GM23248 (cell line): ENCODE results near the gene MYRIP. TPM values are rescaled to one million over a fixed set of nuclear protein-coding genes. Genes with fewer than 3 reads are reported as not detected.
A peak's percentile ranks its signal among the peaks of the same experiment; 100 is the strongest.

Experiments
- DNase-seq: peaks from one replicate; pipeline ENCODE4 v3.0.0-alpha.2; 2015
- H2AFZ ChIP-seq: fragments of 200-600 bp; sonication (generic); 2 replicates; pipeline ENCODE4 v1.6.1; 2016; ENCODE audit warnings: antibody characterized with exemption
- H3F3A ChIP-seq: fragments of 200-600 bp; sonication (generic); 2 replicates; pipeline ENCODE4 v1.6.1; 2016; ENCODE audit warnings: mild to moderate bottlenecking, antibody characterized with exemption, mixed run types; ENCODE audit not compliant: insufficient read depth
- H3K27ac ChIP-seq: fragments of 200-600 bp; sonication (generic); 2 replicates; pipeline ENCODE4 v1.5.1; 2016; ENCODE audit warnings: mild to moderate bottlenecking
- H3K27me3 ChIP-seq: fragments of 200-600 bp; sonication (generic); replicated peaks from 2 replicates; pipeline ENCODE4 v1.6.1; 2016; ENCODE audit warnings: mild to moderate bottlenecking; ENCODE audit not compliant: insufficient read depth
- H3K36me3 ChIP-seq: fragments of 200-600 bp; sonication (generic); 2 replicates; pipeline ENCODE4 v1.6.1; 2016; ENCODE audit warnings: low read depth, mild to moderate bottlenecking
- H3K4me1 ChIP-seq: fragments of 200-600 bp; sonication (generic); 2 replicates; pipeline ENCODE4 v1.6.1; 2016; ENCODE audit warnings: mild to moderate bottlenecking; ENCODE audit not compliant: insufficient read depth
- H3K4me2 ChIP-seq: fragments of 200-600 bp; sonication (generic); one replicate; pipeline ENCODE4 v1.6.1; 2016; ENCODE audit warnings: mild to moderate bottlenecking; ENCODE audit not compliant: unreplicated experiment
- H3K4me3 ChIP-seq: fragments of 200-600 bp; sonication (generic); 2 replicates; pipeline ENCODE4 v1.5.1; 2016; ENCODE audit warnings: mild to moderate bottlenecking
- H3K79me2 ChIP-seq: fragments of 200-600 bp; sonication (generic); 2 replicates; pipeline ENCODE4 v1.6.1; 2016; ENCODE audit warnings: mild to moderate bottlenecking; ENCODE audit not compliant: insufficient read depth
- H3K9ac ChIP-seq: fragments of 200-600 bp; sonication (generic); 2 replicates; pipeline ENCODE4 v1.6.1; 2016; ENCODE audit warnings: mild to moderate bottlenecking
- H3K9me2 ChIP-seq: fragments of 200-600 bp; sonication (generic); 2 replicates; pipeline ENCODE4 v1.6.1; 2016; ENCODE audit warnings: mixed run types, mild to moderate bottlenecking, moderate library complexity; ENCODE audit not compliant: insufficient read depth
- H3K9me3 ChIP-seq: fragments of 200-600 bp; sonication (generic); one replicate; pipeline ENCODE4 v1.6.1; 2017; ENCODE audit warnings: low read depth
- H4K20me1 ChIP-seq: fragments of 200-600 bp; sonication (generic); 2 replicates; pipeline ENCODE4 v1.6.0; 2016; ENCODE audit not compliant: insufficient read depth
- EZH2 ChIP-seq: fragments of 200-600 bp; sonication (generic); IDR thresholded peaks from 2 replicates; pipeline ENCODE4 v1.6.1; 2018; ENCODE audit warnings: antibody characterized with exemption, mild to moderate bottlenecking; ENCODE audit not compliant: insufficient read depth, poor library complexity, severe bottlenecking
- EZH2phosphoT487 ChIP-seq: fragments of 200-600 bp; sonication (generic); IDR thresholded peaks from 2 replicates; pipeline ENCODE4 v1.6.1; 2018; ENCODE audit warnings: antibody characterized with exemption, moderate library complexity, mild to moderate bottlenecking, low read depth; ENCODE audit not compliant: insufficient read depth
- WGBS, 2 experiments: methylation state at CpG; one replicate each; pipeline ENCODE4 v1.1.6; 2015 to 2017; ENCODE audit warnings: low lambda C conversion rate in 2 of 2, low coverage in 1 of 2; ENCODE audit errors: missing lambda C conversion rate in 2 of 2; 5-methylcytosine and 5-hydroxymethylcytosine counted together
- in situ Hi-C: fragments of 300-500 bp; cut with MboI; formaldehyde crosslinking; loops from 2 replicates; pipeline ENCODE4 v1.15.0; 2020
- polyA plus RNA-seq: library from polyadenylated mRNA; unstranded; fragments of >200 nt; fragmentation: Nextera tagmentation; extraction: Ambion mirVana; gene quantifications from 2 replicates; pipeline ENCODE4 v1.2.1, GENCODE V29; 2016
- total RNA-seq: library from RNA; depleted of rRNA; stranded (reverse); fragments of >200 nt; shearing (Covaris generic); gene quantifications from 2 replicates; pipeline ENCODE4 v1.2.3, GENCODE V29; 2014

Gene MYRIP
- total and polyA plus RNA-seq, 2 experiments from 2014 or later = 0.11 to 0.32 TPM

GRCh38 chr3:40237159-40237558 lies 427.8 kb downstream of the MYRIP start:
- Histone ChIP-seq H3K79me2 (no peaks in the 10 kb centered on the region), H3K4me3 (no peak overlapping the region), H3K9me3 (no peaks in the 10 kb centered on the region), H3K4me2 (no peak overlapping the region), H3K27ac (no peak overlapping the region), H3K27me3 (no peaks in the 10 kb centered on the region), H4K20me1 (no peaks in the 10 kb centered on the region), H3K9ac (no peak overlapping the region), H3K4me1 (no peaks in the 10 kb centered on the region), H3F3A (no peaks in the 10 kb centered on the region), H3K36me3 (no peaks in the 10 kb centered on the region), H2AFZ (no peak overlapping the region), H3K9me2 (no peaks in the 10 kb centered on the region)
- no peak for DNase-seq
- in situ Hi-C loops = no loop called here
- WGBS, 2 experiments = 69 to 71% methylated on average over 1 of the region's 1 CpG
- TF ChIP-seq EZH2 (no peak), EZH2phosphoT487 (no peak)

- no peaks in the 10 kb centered on the region for H3K9me3 ChIP-seq
- H3K27ac ChIP-seq = no peak overlapping the region
- H4K20me1 ChIP-seq = no peaks in the 10 kb centered on the region
- no peak for TF ChIP-seq EZH2
- TF ChIP-seq EZH2phosphoT487 = no peak
- DNase-seq = peak; percentile 44
- H3K36me3 ChIP-seq = no peaks in the 10 kb centered on the region
- H3K4me1 ChIP-seq = no peaks in the 10 kb centered on the region
- WGBS, 2 experiments = 48 to 57% methylated on average over 8 of the region's 8 CpGs
- H3K9me2 ChIP-seq = no peaks in the 10 kb centered on the region
- no peak overlapping the region for H2AFZ ChIP-seq
- in situ Hi-C loops = no loop called here
- no peaks in the 10 kb centered on the region for H3K79me2 ChIP-seq
- H3F3A ChIP-seq = no peaks in the 10 kb centered on the region
- no peak overlapping the region for H3K9ac ChIP-seq
- H3K4me2 ChIP-seq = no peak overlapping the region
- H3K27me3 ChIP-seq = no peaks in the 10 kb centered on the region
- H3K4me3 ChIP-seq = no peak overlapping the region
Observed at GRCh38 chr3:40237889-40238571, 428.6 kb downstream of the MYRIP start.

GRCh38 chr3:40240921-40241320 lies 431.5 kb downstream of the MYRIP start:
- Histone ChIP-seq H3K79me2 (no peaks in the 10 kb centered on the region), H3K9me2 (no peaks in the 10 kb centered on the region), H2AFZ (no peak overlapping the region), H4K20me1 (no peaks in the 10 kb centered on the region), H3F3A (no peaks in the 10 kb centered on the region), H3K9ac (no peak overlapping the region), H3K27ac (no peak overlapping the region), H3K4me3 (no peak overlapping the region), H3K36me3 (no peaks in the 10 kb centered on the region), H3K27me3 (no peaks in the 10 kb centered on the region), H3K9me3 (no peaks in the 10 kb centered on the region), H3K4me2 (no peak overlapping the region), H3K4me1 (no peaks in the 10 kb centered on the region)
- 72 to 84% methylated on average over 1 of the region's 1 CpG for WGBS, 2 experiments
- in situ Hi-C loops = no loop called here
- TF ChIP-seq EZH2 = no peak
- DNase-seq = no peak

GRCh38 chr3:40242216-40242615 lies 432.8 kb downstream of the MYRIP start:
- H3K36me3 ChIP-seq = no peaks in the 10 kb centered on the region
- no peak overlapping the region for H3K4me3 ChIP-seq
- no peaks in the 10 kb centered on the region for H3K4me1 ChIP-seq
- H3K27ac ChIP-seq = no peak overlapping the region
- WGBS, 2 experiments = 83 to 85% methylated on average over 1 of the region's 1 CpG
- H2AFZ ChIP-seq = no peak overlapping the region
- no peaks in the 10 kb centered on the region for H4K20me1 ChIP-seq
- no peak for DNase-seq
- H3K9ac ChIP-seq = no peak overlapping the region
- no peaks in the 10 kb centered on the region for H3F3A ChIP-seq
- no peaks in the 10 kb centered on the region for H3K9me3 ChIP-seq
- no peaks in the 10 kb centered on the region for H3K79me2 ChIP-seq
- H3K9me2 ChIP-seq = no peaks in the 10 kb centered on the region
- H3K27me3 ChIP-seq = no peaks in the 10 kb centered on the region
- TF ChIP-seq EZH2phosphoT487 (no peak), EZH2 (no peak)
- H3K4me2 ChIP-seq = no peak overlapping the region
- in situ Hi-C loops = no loop called here
